NCI-H2227 treated with DMSO at 0.1 percent for 48 hours (cell line): Measurements from ENCODE around the gene ATAD3C.
"Not testable (repeated sequence)": the region's sequence is repeated elsewhere in the genome, so short reads cannot be mapped to it uniquely, and the experiment has no call there.

Experiments used
- DNase-seq: peaks from one replicate; lab custom pipeline; 2025; lab: John Stamatoyannopoulos, UW

The ATAD3C gene, protein sequence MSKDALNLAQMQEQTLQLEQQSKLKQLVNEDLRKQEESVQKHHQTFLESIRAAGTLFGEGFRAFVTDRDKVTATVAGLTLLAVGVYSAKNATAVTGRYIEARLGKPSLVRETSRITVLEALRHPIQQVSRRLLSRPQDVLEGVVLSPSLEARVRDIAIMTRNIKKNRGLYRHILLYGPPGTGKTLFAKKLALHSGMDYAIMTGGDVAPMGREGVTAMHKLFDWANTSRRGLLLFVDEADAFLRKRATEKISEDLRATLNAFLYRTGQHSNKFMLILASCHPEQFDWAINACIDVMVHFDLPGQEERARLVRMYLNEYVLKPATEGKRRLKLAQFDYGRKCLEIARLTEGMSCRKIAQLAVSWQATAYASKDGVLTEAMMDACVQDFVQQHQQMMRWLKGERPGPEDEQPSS

DNA sequence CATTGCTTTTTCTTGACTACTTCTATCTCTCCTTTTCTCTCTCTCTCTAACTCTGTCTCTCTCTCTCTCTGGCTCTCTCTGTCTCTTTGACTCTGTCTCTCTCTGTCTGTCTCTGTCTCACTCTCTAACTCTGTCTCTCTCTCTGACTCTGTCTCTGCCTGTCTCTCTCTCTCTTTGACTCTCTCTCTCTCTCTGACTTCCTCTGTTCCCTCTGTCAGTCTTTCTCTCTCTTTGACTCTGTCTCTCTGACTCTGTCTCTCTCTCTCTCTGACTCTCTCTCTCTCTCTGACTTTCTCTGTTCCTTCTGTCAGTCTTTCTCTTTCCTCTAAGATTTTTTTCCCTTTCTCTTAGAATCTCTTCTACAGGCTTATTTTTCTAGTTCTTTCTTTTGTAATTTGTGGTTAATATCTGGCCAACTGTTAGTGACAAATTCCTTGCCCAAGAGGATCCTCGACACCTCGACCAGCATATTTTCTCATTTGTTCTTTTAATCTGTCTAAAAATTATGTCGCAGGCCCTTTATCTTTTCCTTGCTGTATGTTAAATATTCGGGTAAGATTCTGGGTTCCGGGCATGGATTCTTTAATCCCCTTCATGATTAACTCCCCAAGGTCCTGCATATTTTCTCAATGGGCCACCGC, at the start of gene ATAD3C:
Gene ATAD3C (plus strand): TSS at position 591 of the 641 bp plus-strand sequence. CDS start 995 bp downstream, outside the sequence.
- no peak for DNase-seq

DNA sequence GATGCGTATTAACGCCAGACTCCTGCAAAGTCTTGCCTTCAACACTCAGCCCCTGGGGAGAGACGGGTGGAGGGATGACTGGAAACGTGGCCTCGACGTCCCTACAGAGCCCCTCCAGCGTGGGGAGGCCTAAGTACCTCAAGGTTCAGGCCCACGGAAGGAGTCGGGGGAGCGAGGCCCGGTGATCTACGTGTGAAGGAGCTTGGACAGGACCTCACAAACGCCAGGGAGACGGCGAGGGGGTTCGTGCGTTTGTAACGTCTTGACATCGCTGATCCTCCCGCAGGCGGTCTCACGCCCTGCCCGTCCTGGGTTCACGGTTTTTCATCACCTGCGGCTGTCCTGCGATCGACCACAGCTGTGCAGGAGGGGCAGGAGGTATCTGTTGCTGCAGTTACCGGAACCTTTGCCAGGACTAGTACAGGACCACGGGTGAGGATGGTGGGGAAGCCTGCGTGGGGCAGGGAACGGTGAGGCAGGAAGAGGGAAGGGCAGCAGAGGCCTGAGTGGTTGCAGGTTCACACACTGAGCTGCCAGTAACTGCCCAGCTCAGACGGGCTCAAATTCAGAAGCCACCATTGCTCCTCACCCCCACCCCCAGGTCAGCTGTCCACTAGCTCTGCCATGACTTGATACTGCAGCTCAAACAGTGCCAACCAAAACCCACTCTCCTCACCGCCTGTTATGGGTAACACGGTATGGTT, 49.5 kb upstream of the ATAD3C start:
- no peak for DNase-seq

DNA sequence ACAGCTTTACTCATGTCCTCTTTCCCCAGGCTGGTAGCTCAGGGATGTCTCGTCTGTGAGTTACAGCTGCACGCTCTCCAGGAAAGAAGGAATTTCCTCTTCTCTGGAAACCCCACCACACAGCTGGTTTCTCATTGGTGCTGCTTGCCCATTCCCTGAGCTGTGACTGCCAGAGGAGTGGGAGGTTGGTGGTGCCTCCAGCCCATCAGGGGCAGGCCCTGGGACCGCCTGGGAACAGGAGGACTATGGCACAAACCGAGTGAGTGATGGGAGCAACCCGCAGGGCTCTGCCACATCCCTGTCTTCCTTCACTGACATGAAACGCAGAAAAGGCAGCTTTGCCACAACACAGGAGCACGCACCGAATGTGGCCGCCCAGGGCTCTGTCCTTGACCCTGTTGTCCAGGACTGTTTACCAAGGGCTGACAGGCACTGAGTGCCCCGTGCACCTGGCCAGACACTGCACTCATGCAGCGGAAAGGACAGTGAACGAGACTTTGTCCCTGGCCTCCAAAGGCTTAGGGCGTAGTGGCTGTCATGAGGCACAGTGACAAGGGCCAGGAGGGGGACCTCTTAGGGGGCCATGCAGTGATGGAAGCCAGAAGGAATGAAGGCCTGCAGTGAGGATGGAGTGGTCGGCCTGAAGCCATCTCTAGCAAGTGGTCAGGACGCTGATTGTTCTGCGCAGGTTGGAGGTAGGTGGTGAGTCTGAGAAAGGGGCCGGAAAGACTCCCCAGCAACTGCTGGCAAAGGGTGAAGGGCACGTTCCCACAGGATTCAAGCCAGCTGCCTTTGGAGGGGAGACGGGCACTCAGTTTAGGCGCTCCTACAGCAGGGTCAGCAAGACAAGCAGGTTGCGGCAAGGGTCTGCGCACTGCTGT, 48.7 kb upstream of the ATAD3C start:
- DNase-seq, result no peak

DNA sequence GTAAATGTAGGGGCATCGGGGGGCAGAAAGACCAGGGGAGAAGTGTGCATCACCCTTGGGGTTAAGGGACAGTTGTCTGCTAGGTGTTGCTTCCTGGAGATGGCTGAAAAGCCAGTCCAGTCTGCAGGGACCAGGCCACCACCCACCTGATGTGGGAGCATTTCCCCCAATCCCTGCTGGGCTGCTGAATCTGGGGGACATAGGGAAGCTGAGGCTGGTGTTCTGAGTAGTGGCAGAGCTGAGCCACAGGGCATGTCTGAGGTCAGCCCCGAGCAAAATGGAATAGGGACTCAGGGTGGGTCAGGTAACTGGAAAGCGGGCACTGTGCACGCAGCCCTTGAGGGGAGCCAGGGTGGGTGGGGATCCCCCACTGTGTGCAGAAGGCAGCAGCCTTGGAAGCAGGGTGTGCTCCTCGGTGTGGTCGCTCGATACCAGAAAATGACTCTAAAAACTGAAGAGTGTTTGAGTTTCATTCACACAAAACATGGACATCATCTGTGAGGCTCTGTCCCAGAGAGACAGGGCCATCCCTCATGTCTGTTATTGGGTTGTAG, 48.0 kb upstream of the ATAD3C start:
- no peak for DNase-seq

DNA sequence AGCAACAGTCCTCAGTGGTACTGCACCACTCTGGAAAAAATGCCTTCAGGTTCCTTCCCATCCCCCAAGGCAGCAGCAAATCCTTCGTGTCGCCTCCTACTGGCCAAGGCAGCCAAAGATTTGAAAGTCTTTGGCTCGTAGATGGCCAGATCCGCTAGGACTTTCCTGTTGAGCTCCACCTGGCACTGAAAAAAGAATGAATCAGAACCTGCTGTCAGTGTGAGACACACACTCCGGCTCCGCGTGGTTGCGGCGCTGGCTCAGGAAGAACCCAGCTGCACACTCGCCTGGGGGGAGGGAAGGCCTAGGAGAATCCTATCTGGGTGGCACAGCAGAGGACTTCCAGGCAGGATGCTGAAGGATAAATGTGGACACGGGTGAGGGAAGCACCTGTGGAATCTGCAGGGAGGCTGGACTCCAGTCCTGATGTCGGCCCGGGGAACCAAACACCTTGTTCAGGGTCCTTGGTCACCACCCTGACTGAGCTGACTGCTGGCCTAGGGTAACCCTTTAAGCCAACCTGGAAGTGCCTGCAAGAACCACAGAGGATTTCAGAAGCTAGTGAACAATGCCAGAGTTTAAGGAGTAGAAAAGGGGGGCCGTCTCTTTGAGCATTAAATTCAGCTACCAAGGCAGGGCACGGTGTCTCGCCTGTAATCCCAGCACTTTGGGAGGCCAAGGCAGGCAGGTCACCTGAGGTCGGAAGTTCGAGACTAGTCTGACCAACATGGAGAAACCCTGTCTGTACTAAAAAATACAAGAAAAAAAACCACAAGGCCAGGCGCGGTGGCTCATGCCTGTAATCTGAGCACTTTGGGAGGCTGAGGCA, 47.2 kb upstream of the ATAD3C start:
- DNase-seq, result peak; percentile 13

DNA sequence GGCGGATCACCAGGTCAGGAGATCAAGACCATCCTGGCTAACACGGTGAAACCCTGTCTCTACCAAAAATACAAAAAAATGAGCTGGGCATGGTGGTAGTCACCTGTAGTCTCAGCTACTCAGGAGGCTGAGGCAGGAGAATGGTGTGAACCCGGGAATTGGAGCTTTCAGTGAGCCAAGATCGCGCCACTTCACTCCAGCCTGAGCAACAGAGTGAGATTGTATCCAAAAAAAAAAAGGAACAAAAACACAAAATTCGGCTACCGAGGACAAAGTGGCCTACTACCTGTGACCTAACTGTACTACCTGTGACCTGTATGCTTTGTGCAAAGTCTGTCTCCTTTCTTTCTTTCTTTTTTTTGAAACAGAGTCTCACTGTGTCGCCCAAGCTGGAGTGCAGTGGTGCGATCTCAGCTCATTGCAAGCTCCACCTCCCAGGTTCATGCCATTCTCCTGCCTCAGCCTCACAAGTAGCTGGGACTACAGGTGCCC, 46.5 kb upstream of the ATAD3C start:
- not testable (repeated sequence) for DNase-seq

DNA sequence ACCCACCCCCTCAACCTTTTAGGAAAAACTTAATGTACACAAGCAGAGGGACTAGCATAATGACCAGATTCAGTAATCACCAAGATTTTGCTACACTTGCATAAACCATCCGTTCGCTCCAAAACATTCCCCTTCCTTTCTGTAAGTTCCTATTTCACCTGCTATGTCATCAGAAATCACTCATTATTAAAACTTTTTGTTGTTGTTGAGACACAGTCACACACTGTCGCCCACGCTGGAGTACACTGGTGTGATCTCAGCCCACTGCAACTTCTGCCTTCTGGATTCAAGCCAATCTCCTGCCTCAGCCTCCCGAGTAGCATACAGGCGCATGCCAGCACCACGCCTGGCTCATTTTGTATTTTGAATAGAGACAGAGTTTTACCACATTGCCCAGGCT, 45.8 kb upstream of the ATAD3C start:
- no peak for DNase-seq

DNA sequence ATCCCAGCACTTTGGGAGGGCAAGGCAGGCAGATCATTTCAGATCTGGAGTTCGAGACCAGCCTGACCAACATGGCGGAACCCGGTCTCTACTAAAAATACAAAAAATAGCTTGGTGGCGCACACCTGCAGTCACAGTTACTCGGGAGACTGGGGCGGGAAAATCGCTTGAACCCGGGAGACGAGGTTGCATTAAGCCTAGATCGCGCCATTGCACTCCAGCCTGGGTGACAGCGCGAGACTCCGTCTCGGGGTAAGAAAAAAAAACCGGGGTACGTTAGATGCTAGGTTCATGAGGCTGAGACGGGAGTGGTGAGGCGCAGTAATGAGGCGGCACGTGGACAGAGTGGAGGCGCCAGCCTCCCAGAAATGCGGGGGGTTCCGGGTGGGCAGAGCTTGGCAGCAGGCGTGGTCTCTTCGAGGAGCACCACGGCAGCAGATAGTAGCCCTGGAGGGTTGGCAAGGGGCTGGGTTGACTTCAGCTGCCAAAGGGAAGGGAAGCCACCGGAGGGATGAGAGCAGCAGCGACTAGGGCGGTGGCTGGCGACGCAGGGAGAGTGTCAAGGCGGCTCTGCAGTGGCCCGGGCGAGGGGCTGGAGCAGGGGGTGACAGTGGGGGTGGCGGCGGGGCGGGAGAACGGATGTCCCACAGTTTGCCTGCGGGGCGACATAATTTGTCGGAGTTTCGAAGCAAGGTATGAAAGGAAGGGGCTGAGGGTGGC, 43.2 kb upstream of the ATAD3C start:
- no peak for DNase-seq

DNA sequence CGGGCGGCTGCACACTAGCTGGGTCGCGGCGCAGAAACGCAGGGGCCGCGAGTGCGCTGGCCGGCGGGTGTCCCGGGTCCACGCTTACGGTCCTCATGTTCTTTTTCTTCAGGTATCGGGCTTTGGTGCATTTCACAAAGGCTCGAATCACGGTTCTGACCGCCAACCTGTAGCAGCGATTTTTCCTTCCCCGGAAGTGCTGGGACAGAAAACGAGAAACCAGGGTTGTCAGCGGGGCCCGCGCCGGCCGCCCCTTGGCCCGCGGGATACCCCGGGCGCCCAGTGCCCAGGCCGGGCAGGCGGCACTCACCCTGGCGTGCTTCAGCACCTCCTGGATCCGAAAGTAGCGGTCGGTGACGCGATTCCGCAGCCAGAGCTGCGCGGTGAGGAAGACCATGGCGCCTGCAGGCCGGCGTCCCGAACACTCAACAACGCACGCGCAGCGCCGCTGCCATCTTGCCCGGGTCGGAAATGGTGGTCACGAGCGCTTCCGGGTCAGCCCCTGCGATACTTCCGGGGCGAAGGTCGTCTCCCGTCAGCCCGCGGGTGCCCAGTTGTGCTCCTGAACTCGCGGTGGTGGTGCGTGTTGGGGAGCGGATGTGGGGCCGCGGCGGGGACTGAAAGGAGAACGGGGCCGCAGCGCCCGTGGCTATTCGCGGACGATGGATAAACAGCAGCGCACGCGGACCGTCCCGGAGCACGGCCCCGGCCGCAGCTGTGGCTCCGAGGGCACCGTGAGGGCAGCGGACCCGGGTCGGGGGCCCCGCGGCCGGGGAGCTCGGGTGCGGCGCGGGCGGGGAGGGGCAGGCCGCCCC, 42.5 kb upstream of the ATAD3C start, which contains the start of gene MRPL20:
Gene MRPL20 (minus strand): TSS at position 473 of the 815 bp plus-strand sequence. CDS start 76 bp downstream, at position 397.
- DNase-seq, result peak; percentile 90

DNA sequence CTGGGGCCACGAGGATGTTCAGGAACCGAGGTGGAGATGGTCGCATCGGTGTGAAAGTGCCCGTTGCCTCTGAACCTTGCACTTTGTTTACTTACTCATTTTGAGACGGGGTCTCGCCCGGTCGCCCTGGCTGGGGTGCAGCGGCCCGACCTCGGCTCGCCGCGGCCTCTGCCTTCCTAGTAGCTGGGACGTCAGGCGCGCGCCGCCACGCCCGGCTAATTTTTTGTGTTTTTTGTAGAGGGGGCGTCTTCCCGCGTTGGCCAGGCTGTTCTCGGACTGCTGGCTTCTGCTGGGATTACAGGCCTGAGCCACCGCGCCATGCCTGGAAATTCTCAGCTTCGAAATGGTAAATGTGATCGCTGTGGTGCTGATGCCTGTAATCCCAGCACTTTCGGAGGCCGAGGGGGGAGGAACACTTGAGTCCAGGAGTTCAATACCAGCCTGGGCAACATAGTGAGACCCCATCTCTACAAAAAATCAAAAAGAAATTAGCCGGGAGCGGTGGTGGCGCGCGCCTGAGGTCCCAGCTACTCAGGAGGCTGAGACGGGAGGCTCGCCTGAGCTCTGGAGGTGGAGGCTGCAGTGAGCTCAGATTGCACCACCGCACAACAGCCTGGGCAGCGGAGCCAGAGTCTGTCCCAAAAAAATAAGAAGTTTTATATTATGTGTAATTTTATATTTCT, 41.7 kb upstream of the ATAD3C start:
- peak; percentile 14 for DNase-seq

DNA sequence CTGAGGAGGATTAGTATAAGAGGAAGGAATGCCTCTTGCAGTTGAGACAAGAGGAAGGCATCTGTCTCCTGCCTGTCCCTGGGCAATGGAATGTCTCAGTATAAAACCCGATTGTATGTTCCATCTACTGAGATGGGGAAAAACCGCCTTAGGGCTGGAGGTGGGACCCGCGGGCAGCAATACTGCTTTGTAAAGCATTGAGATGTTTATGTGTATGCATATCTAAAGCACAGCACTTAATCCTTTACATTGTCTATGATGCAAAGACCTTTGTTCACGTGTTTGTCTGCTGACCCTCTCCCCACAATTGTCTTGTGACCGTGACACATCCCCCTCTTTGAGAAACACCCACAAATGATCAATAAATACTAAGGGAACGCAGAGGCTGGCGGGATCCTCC, 39.3 kb upstream of the ATAD3C start:
- not testable (repeated sequence) for DNase-seq

DNA sequence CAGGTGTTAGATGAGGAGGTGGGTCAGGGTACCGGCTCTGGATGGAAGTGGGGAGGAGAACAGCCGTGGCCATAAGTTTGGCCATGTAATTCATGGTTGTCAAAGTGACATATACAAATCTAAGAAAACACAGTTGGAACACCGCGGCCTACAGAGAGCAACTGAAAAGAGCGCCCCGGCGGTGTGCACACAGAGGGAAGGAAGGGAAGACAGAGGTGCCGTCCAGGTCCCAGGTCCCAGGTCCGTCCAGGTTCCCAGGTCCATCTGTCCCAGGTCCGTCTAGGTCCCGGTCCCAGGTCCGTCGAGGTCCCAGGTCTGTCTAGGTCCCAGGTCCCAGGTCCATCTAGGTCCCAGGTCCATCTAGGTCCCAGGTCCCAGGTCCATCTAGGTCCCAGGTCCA, 37.9 kb upstream of the ATAD3C start:
- DNase-seq, result no peak

DNA sequence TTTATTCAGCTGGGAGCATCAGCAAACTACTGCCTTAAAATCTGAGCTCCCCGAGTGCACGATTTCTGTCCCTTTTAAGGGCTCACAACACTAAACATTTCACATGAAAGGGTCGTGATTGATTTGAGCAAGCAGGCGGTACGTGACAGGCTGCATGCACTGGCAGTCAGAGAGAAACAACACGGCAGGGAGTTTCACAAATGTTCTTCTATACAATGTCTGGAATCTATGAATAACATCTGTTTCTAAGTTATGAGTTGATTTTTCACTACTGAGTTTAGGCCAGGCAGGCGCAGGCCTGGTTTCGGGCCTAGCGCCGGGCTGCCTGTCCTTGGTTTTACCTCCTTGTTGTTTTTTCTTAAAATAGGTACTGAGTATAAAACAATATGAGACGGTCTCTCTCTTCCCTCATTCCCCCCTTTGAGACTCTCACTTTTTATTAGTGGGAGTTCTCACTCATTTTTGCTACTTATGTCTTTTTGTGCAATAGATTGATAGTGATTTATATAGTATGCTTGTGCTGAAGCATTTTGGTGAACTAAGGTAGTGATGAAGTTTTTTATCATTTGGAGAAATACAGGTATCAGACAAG, 37.1 kb upstream of the ATAD3C start:
- DNase-seq, result not testable (repeated sequence)

DNA sequence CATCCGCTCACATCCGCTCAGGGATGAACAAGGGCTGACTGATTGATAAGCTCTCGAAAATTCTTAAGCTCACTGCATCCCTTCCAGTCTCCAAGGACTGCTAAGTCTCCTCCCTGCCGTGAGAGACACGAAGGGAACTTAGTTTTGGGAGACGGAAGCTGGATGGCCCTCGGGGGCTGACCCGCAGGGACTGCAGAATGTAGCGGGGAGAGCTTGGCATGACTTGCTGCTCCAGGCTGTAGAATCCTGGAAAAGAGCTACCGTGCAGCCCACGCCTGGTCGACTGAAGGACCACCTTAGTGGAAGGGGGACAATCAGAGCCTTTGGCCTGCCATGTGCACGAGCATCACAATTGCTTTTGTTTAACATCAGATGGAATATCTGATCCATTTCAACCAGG, 33.7 kb upstream of the ATAD3C start:
- DNase-seq, result no peak

DNA sequence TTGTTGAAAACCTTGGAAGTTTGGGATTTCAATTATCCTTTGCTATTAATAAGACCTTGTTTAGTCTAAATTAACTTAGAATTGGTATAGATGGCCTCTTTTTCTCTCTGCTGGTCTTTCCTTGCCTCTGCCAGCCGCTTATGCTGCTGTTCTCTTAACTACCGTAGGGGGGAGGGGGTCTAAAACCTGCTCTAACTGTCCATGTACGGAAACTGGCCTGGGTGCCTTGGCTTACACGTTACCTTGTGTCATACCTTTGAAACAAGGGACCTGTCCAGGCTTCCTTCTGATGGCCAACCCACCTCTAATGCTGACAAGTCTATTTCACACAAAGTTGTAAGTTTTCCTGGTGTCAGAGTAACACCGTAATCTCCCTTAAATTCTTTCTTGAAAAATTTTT, 32.1 kb upstream of the ATAD3C start:
- not testable (repeated sequence) for DNase-seq

DNA sequence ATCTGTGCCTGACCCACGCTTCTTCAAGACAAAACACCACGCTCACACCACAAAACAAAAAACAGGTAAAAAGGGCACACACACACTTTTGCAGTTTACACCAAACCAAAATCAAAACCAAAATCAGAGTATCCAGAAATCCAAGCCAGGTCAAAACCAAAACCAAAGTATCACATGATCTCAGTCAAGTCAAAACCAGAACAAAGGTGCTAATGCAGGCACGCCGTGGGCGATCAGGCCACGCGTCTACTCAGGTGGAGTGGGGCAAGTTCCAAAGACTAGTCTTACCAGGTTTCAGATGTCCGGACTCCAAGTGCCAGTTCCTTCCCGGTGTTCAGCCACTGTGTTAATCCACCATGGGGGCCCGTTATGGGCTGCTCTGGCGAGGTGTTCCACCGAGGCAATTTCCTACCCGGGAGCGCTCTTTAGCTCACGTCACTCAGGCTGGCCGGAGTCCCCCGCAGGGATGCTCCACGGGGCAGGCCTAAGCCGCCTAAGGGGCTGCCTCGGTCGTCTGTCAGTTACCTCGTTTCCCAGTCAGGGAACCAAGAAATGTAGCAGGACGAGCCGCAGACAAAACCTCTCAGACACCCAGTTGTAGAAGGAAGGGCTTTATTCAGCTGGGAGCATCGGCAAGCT, 31.5 kb upstream of the ATAD3C start:
- DNase-seq, result not testable (repeated sequence)
